Mesangial cell (primary cell): ENCODE data around the gene MYH9. TPM values are rescaled to one million over a fixed set of nuclear protein-coding genes. Genes with fewer than 3 reads are reported as not detected.

Experiments
- total RNA-seq: library from RNA; depleted of rRNA; stranded (reverse); fragments of >200 nt; gene quantifications from 2 replicates; pipeline ENCODE4 v1.2.3, GENCODE V29; 2015

The MYH9 gene
- total RNA-seq = 1,143 and 1,170 TPM in 2 replicates

DNA sequence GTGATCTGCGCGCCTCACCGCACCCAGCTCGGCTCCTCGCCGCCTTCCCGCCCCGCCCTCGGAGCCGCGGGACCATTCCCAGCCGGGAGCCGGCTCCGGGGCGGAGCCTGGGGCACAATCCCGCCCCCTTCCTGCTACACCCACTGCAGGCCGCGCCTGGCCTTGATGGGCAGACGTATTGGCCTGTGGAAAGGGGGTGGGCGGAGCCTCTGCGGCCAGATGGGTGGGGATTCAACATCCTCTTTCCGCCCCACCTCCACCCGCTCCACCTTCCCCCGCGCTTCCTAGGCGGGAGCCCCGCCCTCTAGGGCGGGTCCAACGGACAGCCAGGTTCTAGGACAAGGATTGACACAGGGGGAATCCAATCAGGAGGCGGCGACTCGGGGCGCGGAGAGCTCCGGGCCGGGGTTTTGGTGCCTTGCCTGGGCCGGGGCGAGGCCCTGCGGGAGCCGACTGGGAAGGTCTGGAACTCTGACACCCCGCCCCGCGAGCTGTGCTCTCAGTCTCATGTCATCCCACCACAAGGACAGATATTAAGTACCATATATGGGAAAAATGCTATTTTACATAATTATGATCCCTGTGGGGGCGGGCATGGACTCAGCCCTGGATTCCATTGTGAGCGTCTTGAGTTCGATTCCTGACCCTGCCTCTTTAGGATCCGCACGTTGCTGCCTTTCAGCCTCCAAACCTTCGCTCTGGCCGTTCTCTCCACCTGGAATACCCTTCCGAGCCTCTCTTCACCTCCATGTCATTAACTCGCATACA, at the start of gene MYH9:
MYH9 (minus strand) TSS at position 9 of the 768 bp plus-strand sequence. CDS start 38,731 bp downstream, outside the sequence.

DNA sequence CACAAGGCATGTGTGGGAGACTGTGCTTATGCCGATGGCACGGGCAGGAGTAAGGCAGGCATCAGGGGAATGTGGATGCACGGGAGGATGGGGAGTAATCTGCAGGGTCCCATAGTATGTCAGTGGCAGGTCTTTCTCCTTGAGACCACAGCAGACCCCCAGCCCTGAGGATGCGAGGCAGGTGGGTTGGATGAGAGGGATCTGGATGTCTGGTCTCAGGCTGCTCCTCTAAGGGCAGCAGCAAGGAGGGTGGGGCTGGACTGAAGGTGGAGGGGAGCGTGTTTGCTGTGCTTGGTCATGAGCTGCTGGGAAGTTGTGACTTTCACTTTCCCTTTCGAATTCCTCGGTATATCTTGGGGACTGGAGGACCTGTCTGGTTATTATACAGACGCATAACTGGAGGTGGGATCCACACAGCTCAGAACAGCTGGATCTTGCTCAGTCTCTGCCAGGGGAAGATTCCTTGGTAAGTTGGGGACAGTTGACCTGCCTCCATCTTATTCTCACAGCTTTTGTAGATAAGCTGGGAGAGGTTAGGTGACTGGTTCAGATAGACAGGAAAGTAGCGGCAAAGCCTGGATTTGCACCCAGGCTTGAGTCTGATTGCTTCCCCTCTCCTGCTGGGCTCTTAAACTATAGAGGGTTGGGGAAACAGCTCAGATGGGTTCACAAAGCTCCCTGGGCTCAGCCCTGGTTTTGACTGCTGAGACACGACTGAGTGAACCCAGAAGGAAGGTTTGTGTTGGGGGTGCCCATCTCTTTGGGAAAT, 134.8 kb downstream of the MYH9 start, which contains the start of gene APOL1:
APOL1 (plus strand) TSS at position 380 of the 769 bp plus-strand sequence. CDS start 1,823 bp downstream, outside the sequence.

DNA sequence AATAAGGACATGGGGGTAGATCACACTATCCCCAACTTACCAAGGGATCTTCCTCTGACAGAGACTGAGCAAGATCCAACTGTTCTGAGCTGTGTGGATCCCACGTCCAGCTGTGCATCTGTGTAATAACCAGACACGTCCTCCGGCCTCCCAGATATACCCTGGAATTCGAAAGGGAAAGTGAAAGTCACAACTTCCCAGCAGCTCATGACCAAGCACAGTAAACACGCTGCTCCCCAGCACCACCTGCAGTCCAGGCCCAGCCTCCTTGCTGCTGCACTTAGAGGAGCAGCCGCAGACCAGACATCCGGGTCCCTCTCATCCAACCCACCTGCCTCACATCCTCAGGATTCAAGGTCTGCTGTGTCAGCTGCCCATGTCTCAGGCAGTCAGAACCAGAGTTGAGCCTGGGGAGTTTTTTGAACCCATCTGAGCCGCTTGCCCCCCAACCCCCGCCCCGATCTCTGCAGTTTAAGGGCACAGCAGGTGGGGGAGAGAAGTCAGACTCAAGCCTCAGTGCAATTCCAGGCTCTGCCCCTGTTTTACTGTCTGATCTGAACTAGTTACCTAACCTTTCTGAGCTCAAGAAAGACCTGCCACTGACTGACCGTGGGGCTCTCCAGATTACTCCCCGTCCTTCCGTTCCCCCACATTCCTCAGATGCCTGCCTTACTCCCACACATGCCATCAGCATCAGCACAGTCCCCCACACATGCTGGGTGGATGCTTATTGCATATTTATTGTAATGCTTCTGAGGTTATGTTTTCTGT, 148.2 kb downstream of the MYH9 start, which contains the start of gene APOL2:
APOL2 (minus strand) TSS at position 127 of the 771 bp plus-strand sequence. CDS start 6,365 bp downstream, outside the sequence.

Other genes with a start within 250 kb of the MYH9 start
- gene APOL3, start 227.2 kb downstream of the MYH9 start, total RNA-seq = 1.4 and 3.4 TPM in 2 replicates
- not detected in 2 replicates for gene APOL4, start 186.2 kb downstream of the MYH9 start, total RNA-seq
- gene APOL2, start 148.4 kb downstream of the MYH9 start, total RNA-seq = 26.2 and 53.1 TPM in 2 replicates
- gene APOL1, start 134.8 kb downstream of the MYH9 start, total RNA-seq = 4.1 and 20.2 TPM in 2 replicates
- 57.7 and 71.2 TPM in 2 replicates for gene TXN2, start 93.7 kb upstream of the MYH9 start, total RNA-seq
- 10.6 and 18.8 TPM in 2 replicates for gene FOXRED2, start 119.1 kb upstream of the MYH9 start, total RNA-seq
- gene EIF3D, start 141.2 kb upstream of the MYH9 start, total RNA-seq = 309 and 332 TPM in 2 replicates